Large intestine (tissue), 3 donors: Measurements from ENCODE around the gene C16orf87. TPM values are rescaled to one million over a fixed set of nuclear protein-coding genes. Genes with fewer than 3 reads are reported as not detected.
A peak's percentile ranks its signal among the peaks of the same experiment; 100 is the strongest.

Experiments used
- DNase-seq, 2 donors: peaks; one replicate each; pipeline versions ENCODE4 v3.0.0 to v3.0.0-alpha.2; 2013
- H3K27ac ChIP-seq: one replicate; pipeline ENCODE4 v1.5.1; 2013; ENCODE audit warnings: low read length
- H3K27me3 ChIP-seq: 2 replicates; pipeline ENCODE4 v1.6.1; 2013; ENCODE audit warnings: low read length; ENCODE audit not compliant: control insufficient read depth, insufficient read depth
- H3K36me3 ChIP-seq: 2 replicates; pipeline ENCODE4 v1.6.1; 2013; ENCODE audit warnings: low read length; ENCODE audit not compliant: control insufficient read depth, insufficient read depth
- H3K4me1 ChIP-seq: one replicate; pipeline ENCODE4 v1.6.1; 2013; ENCODE audit warnings: low read length; ENCODE audit not compliant: control insufficient read depth, insufficient read depth
- H3K4me3 ChIP-seq: one replicate; pipeline ENCODE4 v1.5.1; 2013; ENCODE audit warnings: low read length
- H3K9me3 ChIP-seq: one replicate; pipeline ENCODE4 v1.6.1; 2013; ENCODE audit warnings: mild to moderate bottlenecking, low read depth, low read length, moderate library complexity; ENCODE audit not compliant: control insufficient read depth
- WGBS: methylation state at CpG from one replicate; pipeline ENCODE4 v1.1.5; 2013; ENCODE audit warnings: low lambda C conversion rate; ENCODE audit not compliant: insufficient coverage; 5-methylcytosine and 5-hydroxymethylcytosine counted together
- polyA plus RNA-seq: library from polyadenylated mRNA; unstranded; fragments of 120-200 nt; gene quantifications from one replicate; pipeline ENCODE4 v1.2.1, GENCODE V29; 2013

Gene C16orf87
- polyA plus RNA-seq, 1 donor, result 26.9 TPM

DNA sequence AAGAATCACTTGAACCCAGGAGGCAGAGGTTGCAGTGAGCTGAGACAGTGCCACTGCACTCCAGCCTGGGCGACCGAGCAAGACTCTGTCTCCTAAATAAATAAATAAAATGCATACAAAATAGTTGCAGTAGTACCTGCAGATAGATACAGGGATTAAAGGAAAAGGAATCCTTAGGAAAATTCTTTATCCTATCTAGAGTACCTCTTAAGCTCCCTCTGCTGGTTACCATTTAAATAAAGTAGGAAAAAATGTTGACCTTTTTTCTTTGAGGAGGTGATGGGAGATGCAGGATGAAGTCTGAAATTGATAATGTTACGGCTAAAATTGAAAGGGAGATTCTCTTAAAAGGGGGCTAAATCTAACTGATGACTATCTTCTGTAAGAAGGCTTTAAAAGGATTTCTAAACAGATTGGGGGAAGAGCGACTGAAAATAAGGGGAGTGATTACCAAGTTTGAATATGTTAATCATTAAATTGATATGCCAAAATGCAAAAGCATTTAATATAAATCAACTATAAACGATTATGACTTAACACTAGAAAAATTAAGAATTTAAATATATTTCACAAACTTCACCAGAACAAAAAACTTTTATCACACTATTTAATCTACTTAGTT is 29.4 kb downstream of the C16orf87 start:
- DNase-seq, result peak in 1 of 2 donors; percentile 20
- H3K27me3 ChIP-seq, result no peaks in the 10 kb centered on the region
- peaks cover 7% of the 10 kb centered on the region for H3K36me3 ChIP-seq
- no peaks in the 10 kb centered on the region for H3K4me1 ChIP-seq
- no peak overlapping the region for H3K4me3 ChIP-seq
- 75% methylated on average over 2 of the region's 5 CpGs for WGBS
- H3K9me3 ChIP-seq, result no peaks in the 10 kb centered on the region
- no peak overlapping the region for H3K27ac ChIP-seq

DNA sequence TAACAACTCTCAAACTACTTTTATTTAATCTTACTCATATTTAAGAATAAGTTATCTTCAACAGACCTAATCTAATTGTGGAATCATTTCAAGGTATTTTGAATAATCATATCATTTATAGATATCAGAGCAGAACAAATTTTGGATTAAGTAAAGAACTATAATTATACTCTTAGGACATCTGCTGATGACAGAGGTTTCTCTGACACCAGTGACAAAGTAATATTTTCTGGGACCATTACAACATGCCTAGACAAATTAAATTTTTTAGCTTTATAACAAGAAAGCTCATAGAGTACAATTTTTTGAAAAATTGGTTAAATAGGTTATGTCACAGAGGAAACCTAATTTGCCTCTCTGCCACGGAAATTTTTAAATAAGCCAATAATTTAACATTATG is 30.5 kb downstream of the C16orf87 start:
- no peaks in the 10 kb centered on the region for H3K4me1 ChIP-seq
- H3K27ac ChIP-seq, result no peak overlapping the region
- no peaks in the 10 kb centered on the region for H3K9me3 ChIP-seq
- WGBS, result 80% methylated on average over 1 of the region's 1 CpG
- no peaks in the 10 kb centered on the region for H3K27me3 ChIP-seq
- H3K36me3 ChIP-seq, result peaks cover 6% of the 10 kb centered on the region
- DNase-seq, result no peak
- H3K4me3 ChIP-seq, result no peak overlapping the region

DNA sequence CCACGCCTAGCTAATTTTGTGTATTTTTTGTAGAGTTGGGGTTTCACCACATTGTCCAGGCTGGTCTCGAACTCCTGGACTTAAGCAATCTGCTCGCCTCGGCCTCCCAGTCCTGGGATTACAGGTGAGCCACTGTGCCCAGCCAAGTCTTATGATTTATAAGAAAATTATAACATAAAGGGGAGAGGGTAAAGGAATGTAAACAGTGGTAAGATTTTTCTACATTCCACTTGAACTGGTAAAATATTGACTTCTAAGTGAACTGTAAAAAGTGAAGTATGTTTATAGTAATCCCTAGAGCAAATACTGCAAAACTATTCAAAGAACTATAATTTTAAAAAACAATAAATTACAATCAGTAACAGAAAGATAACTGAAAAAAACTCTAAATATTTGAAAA is 33.5 kb downstream of the C16orf87 start:
- no peaks in the 10 kb centered on the region for H3K27me3 ChIP-seq
- H3K9me3 ChIP-seq, result no peaks in the 10 kb centered on the region
- no peaks in the 10 kb centered on the region for H3K4me1 ChIP-seq
- no CpG with 5 or more reads among the region's 4 CpGs for WGBS
- H3K27ac ChIP-seq, result no peak overlapping the region
- peaks cover 1% of the 10 kb centered on the region for H3K36me3 ChIP-seq
- H3K4me3 ChIP-seq, result no peak overlapping the region
- DNase-seq, result no peak

DNA sequence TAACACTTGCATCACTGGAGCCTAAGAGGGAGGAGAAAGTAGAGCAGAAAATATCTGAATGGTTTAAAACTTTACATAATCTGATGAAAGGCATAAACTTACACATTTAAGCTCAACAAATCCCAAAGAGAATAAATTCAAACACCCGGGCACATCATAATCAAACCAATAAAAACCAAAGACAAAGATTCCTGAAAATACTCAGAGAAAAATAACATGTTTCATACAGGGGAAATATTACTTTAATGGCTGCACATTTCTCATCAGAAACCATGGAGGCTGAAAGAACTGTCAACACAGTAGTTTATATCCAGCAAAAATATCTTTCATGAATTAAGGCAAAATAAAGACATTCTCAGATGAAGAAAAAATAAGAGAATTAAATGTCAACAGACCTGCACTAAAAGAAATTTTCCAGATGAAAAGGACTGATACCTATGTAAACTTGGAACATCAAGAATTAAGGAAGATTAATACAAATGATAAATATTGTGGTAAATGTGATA is 34.2 kb downstream of the C16orf87 start:
- H3K9me3 ChIP-seq, result no peaks in the 10 kb centered on the region
- no peak overlapping the region for H3K27ac ChIP-seq
- WGBS, result no CpG with 5 or more reads among the region's 1 CpG
- no peak overlapping the region for H3K4me3 ChIP-seq
- H3K4me1 ChIP-seq, result no peaks in the 10 kb centered on the region
- H3K27me3 ChIP-seq, result no peaks in the 10 kb centered on the region
- no peaks in the 10 kb centered on the region for H3K36me3 ChIP-seq
- no peak for DNase-seq

DNA sequence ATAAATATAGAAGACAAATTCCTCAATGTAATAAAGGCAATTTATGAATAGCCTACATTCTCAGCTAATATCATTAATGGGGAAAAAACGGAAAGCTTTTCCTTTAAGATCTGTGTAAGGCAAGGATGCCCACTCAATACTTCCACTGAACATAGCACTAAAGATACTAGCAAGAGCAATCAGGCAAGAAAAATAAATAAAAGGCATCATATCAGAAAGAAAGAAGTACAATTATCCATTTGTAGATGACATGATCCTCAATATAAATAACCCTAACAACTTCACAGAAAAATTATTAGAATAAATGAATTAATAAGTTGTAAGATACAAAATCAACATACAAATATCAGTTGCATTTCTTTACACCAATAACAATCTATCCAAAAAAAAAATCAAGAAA is 37.1 kb downstream of the C16orf87 start:
- Histone ChIP-seq H3K36me3 (no peaks in the 10 kb centered on the region), H3K27ac (no peak overlapping the region), H3K4me3 (no peak overlapping the region), H3K9me3 (no peaks in the 10 kb centered on the region), H3K4me1 (peaks cover 2% of the 10 kb centered on the region), H3K27me3 (no peaks in the 10 kb centered on the region)
- no peak for DNase-seq
- no CpG with 5 or more reads among the region's 1 CpG for WGBS

DNA sequence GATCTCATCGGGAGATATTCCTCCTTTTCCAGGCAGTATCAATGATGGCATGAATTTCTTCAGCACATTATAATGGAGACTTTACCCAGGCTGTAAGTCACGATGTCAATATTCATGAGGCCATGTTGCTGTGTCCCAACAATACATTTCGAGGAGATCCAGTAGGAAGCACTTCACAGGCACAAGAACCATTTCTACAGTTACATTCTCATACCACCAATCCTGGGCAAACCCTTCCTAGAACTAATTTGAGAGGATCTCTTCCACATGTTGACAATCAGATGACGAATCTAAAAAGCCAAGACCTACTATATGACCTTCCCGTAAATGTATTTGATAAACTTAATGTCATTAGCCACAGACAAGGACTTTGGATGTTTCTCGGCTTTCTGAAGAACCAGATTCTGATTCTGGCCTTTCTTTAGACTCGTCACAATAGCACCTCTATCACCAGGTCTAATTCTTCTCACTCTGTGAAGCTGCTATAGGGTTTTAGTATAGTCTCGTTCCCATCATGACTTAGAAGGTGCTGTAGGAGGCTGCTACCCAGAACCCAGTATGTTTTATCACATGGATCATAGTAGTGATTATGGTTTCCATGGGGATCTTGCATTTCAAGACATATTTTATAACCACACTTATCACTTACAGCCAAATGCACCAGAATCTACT is 40.2 kb downstream of the C16orf87 start:
- Histone ChIP-seq H3K36me3 (no peaks in the 10 kb centered on the region), H3K27ac (no peak overlapping the region), H3K4me1 (peaks cover 2% of the 10 kb centered on the region), H3K4me3 (no peak overlapping the region), H3K9me3 (peaks cover 2% of the 10 kb centered on the region), H3K27me3 (no peaks in the 10 kb centered on the region)
- 100% methylated on average over 2 of the region's 8 CpGs for WGBS
- no peak for DNase-seq

DNA sequence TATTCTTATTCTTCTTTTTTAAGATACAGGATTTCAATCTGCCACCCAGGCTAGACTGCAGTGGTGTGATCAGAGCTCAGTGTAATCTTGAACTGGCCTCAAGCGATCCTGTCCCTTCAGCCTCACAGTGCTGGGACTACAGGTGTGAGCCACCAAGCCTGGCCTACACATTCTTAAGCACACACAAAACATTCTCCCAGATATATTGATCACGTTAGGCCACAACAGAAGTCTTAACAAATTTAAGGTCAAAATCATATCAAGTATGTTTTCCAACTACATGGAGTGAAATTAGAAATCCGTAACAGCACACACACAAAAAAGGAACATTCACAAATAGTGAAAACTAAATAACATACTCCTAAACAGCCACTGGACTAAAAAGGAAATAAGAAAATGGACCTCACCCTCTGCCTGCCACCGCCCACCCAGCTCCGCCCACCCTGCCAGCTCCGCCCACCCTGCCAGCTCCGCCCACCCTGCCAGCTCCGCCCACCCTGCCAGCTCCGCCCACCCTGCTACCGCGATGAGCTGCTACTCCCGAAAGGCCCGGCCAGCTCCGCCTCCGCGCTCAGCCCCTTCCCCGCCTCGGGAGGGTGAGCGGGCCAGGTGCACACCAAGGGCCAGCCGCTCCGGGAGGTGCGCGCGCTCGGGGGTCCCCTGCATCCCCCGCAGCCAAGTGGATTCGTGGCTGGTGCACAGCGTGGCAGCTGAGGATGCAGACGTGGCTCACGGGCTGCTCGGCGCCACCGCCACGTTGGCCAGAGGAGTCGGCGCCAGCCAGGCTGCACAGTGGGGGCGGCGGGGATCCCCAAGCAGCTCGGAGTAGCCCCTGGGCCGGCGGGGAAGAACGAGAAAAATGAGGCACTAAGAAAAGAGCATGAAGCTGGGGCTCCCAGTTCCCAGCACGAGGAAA is 41.2 kb downstream of the C16orf87 start:
- DNase-seq, result peak; percentile 44 to 80
- Histone ChIP-seq H3K4me3 (peak overlapping the region; percentile 46), H3K27ac (no peak overlapping the region), H3K9me3 (peaks cover 2% of the 10 kb centered on the region), H3K4me1 (peaks cover 2% of the 10 kb centered on the region), H3K36me3 (no peaks in the 10 kb centered on the region), H3K27me3 (no peaks in the 10 kb centered on the region)
- WGBS, result 33% methylated on average over 3 of the region's 43 CpGs

DNA sequence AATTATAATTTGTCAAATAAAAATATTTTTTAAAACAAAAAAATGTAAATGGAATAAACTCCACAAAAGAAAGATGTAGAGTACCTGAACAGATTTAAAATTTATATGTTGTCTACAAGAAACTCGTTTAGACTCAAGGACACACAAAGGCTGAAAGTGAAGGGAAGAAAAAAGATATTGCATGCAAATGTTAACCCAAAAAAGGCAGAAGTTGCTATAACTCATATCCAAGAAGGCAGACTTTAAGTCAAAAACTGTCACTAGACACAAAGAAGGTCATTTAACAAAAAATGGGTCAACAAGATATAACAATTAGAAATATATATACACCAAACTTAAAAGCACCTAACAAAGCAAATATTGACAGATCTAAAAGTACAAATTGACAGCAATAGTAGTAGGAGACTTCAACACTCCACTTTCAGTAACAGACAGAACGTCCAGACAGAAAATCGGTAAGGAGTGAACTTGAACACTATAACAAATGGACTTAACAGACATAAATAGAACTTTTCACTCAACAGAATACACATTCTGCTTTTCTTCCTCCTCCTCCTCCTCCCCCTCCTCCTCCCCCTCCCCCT is 42.0 kb downstream of the C16orf87 start:
- DNase-seq, result no peak
- H3K9me3 ChIP-seq, result peaks cover 2% of the 10 kb centered on the region
- H3K27me3 ChIP-seq, result no peaks in the 10 kb centered on the region
- no peaks in the 10 kb centered on the region for H3K36me3 ChIP-seq
- no CpG with 5 or more reads among the region's 3 CpGs for WGBS
- no peak overlapping the region for H3K4me3 ChIP-seq
- peaks cover 2% of the 10 kb centered on the region for H3K4me1 ChIP-seq
- no peak overlapping the region for H3K27ac ChIP-seq

DNA sequence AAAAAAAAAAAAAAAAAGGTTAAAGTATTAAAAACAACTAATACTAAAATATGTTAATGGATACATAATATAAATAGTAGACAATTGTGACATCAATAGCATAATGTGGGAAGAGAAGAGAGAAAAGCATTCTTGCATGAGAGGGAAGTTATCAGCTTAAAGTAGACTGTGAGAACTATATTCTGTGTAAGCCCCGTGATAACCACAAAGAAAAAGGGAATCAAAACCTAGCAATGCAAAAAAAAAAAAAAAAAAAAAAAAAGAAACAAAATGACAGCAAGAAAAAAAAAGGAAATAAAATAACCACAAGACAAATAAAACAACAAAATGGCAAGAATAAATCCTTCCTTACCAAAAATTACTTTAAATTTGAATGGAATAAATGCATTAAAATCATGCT is 43.1 kb downstream of the C16orf87 start:
- no CpG with 5 or more reads among the region's 1 CpG for WGBS
- no peaks in the 10 kb centered on the region for H3K36me3 ChIP-seq
- peaks cover 2% of the 10 kb centered on the region for H3K9me3 ChIP-seq
- H3K27ac ChIP-seq, result no peak overlapping the region
- H3K4me1 ChIP-seq, result peaks cover 2% of the 10 kb centered on the region
- H3K27me3 ChIP-seq, result no peaks in the 10 kb centered on the region
- H3K4me3 ChIP-seq, result no peak overlapping the region
- DNase-seq, result no peak
